DND-41 (cell line): Measurements from ENCODE around the gene HDDC2.

Source experiments
- EZH2 ChIP-seq: IDR thresholded peaks from 3 replicates; pipeline ENCODE4 v1.6.1; 2012; ENCODE audit warnings: borderline replicate concordance, low read depth, mild to moderate bottlenecking, moderate library complexity, low read length, inconsistent platforms; ENCODE audit not compliant: severe bottlenecking
- TF ChIP-seq, protein P1 (sequence below): IDR thresholded peaks from 2 replicates; pipeline ENCODE4 v1.5.1; 2012; ENCODE audit warnings: borderline replicate concordance, low read length, moderate library complexity, mild to moderate bottlenecking; ENCODE audit not compliant: poor library complexity, severe bottlenecking; ENCODE audit errors: extremely low read depth

DNA sequence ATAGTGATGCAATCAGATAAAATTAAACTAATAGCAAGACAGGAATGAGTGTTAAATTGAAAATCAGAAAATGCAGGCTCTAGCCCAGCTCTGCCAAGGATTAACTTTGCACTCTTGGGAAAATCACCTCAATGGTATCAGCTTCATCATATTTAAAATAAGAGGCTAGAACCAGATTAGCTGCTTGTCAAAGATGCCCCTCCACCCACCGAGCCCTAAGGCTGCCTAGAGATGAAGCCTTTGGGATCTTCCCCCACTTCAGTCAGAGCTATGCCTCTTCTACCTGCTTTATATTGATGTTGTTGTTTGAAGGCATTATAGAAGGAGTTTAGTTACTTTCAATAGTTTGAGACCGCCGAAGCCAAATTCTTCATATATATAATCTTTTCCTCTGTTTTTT, 47.4 kb downstream of the HDDC2 start:
- TF ChIP-seq, protein P1, sequence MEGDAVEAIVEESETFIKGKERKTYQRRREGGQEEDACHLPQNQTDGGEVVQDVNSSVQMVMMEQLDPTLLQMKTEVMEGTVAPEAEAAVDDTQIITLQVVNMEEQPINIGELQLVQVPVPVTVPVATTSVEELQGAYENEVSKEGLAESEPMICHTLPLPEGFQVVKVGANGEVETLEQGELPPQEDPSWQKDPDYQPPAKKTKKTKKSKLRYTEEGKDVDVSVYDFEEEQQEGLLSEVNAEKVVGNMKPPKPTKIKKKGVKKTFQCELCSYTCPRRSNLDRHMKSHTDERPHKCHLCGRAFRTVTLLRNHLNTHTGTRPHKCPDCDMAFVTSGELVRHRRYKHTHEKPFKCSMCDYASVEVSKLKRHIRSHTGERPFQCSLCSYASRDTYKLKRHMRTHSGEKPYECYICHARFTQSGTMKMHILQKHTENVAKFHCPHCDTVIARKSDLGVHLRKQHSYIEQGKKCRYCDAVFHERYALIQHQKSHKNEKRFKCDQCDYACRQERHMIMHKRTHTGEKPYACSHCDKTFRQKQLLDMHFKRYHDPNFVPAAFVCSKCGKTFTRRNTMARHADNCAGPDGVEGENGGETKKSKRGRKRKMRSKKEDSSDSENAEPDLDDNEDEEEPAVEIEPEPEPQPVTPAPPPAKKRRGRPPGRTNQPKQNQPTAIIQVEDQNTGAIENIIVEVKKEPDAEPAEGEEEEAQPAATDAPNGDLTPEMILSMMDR, result no peak
- TF ChIP-seq EZH2, result no peak
